ENCODE data around the gene KIAA0586.
"Not testable (repeated sequence)": the region's sequence is repeated elsewhere in the genome, so short reads cannot be mapped to it uniquely, and the experiment has no call there.

Gene KIAA0586

DNA sequence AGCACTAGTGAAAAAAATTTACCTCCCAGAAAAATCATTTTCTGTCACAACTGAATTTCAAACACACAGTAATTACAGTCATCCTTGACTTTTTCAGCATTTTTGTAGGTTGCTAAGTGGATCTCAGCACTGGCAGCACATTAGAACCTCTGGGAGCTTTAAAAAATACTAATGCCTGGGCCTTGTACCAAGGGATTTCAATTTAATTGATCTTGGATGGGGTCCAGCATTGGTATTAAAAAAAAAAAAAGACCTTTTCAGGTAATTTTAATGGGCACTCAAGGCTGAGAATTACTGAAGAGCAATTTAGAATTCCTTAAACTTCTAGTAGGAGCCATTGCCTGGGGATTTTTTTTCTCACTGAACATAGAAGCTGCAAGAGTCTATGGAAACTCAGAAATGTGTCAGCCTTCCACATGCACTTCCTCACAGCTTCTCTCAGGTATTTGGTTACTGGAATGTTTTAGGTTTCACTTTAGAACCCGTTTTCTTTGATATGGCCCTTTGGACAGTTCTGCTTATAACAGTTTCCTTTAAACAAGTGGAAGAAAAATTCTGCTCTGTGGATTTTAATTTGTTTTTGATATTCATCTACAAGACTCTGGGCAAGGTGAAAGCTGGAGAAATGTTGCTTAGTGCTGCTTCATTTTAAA, 121.7 kb downstream of the KIAA0586 start:
- DNase-seq (ENCODE audit: low spot score), result no peak

GRCh38 chr14:58553959-58554358, 126.4 kb downstream of the KIAA0586 start:
- DNase-seq (ENCODE audit: low spot score), result no peak

DNA sequence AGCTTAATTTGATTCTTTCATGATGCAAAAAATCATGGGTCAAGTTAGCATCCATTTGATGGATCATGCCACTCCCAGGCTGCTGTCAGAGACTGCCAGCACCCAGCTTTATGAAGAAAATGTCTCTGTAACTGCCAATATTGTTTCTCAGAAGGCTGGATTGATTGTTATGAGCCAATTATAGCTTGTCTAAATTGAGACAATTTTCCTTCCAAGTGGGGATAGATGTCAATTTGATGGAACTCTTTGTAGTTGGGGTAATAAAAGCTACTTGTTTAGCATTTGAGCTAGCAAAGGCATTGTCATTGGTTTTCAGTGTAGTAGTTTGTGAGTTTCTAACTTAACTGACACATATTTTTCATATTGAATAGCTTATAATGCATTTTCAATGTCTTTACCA, 128.1 kb downstream of the KIAA0586 start:
- no peak for DNase-seq (ENCODE audit: low spot score)

DNA sequence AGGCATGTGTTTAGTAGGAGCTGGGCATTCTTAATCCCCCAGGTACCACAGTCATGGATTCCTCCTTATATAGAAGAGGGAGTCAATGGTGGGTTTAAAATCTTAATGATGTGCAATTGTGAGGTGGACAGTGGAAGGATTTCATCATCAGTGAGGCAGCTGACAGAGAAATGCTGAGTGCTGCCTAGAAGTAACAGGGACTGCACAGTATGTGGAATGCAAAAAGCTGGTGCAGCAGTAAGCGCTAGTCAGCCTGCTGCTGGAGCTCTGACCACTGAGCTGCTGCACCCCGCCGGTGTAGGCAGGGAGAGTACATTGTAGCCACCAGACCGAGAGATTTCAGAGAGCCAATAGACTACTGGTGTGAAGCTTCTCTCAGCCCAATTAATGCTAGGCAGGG, 129.7 kb downstream of the KIAA0586 start:
- DNase-seq (ENCODE audit: low spot score), result no peak

DNA sequence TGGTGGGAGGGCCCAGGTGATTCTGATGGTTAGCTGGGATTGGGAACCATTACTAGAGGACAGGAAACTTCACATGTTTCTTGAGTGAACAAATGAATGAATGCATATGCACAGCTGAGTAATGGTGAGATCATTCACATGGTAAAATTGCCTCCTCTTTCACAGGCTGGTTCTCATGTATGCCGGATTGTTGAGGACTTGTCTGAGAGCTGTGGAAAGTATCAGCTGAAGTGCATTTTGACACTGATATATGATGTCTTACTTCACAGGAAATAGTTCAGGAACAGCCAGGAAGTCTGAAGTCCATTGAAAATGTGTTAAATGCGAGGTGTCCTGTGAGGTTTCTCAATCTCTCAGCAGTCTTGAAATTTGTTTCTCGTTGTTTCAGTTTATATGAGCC, 132.7 kb downstream of the KIAA0586 start:
- DNase-seq (ENCODE audit: low spot score), result no peak

DNA sequence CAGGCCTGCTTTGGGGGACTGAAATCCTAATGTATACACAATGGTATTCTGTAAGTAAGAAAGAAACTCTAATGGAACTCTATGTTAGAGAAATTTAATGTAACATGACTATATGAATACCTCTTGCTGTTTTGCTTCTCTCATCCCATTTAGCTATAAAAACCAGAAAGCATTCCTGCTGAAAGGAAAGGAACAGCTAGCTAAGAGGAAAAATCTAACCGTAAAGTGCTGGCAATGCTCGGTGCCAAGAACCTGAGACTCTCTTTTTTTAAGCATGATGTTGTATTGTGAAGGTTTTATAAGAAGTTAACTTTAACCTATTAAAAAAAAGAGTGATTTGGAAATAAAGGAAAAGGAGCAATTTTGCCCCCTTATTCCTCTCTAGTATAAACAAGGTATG, 134.6 kb downstream of the KIAA0586 start:
- DNase-seq (ENCODE audit: low spot score), result no peak

- DNase-seq (ENCODE audit: low spot score), result no peak
These were observed 136.5 kb downstream of the KIAA0586 start for GRCh38 chr14:58563978-58564377.

- no peak for DNase-seq (ENCODE audit: low spot score)
These were observed 138.3 kb downstream of the KIAA0586 start for GRCh38 chr14:58565832-58566231.

DNA sequence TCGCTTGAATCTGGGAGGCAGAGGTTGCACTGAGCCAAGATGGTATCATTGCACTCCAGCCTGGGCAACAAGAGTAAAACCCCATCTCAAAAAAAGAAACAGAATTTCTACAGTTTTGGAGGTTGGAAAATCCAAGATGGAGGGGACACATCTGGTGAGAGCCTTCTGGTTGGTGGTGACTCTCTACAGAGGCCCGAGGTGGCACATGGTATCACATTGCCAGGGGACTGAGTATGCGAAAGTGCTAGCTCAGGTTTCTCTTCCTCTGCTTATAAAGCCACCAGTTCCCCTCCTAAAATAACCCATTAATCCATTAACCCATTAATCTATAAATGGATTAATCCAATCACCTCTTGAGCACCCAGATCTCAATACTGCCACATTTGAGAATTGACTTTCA, 139.5 kb downstream of the KIAA0586 start:
- no peak for DNase-seq (ENCODE audit: low spot score)

- DNase-seq (ENCODE audit: low spot score), result no peak
These were observed 140.8 kb downstream of the KIAA0586 start for GRCh38 chr14:58568322-58568721.

DNA sequence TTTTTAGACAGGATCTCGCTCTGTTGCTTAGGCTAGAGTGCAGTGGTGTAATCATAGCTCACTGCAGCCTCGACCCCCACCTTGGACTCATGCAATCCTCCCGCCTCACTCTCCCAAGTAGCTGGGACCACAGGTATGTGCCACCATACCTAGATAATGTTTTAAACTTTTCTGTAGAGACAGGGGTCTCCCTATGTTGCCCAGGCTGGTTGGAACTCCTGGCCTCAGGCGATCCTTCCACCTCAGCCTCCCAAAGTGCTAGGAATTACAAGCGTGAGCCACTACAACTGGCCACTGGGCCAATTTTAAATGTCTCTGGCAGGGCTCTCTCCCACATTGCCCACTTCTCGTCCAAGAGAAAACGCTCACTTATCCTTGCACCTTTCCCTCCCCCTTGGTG, 143.7 kb downstream of the KIAA0586 start:
- DNase-seq (ENCODE audit: low spot score), result no peak

DNA sequence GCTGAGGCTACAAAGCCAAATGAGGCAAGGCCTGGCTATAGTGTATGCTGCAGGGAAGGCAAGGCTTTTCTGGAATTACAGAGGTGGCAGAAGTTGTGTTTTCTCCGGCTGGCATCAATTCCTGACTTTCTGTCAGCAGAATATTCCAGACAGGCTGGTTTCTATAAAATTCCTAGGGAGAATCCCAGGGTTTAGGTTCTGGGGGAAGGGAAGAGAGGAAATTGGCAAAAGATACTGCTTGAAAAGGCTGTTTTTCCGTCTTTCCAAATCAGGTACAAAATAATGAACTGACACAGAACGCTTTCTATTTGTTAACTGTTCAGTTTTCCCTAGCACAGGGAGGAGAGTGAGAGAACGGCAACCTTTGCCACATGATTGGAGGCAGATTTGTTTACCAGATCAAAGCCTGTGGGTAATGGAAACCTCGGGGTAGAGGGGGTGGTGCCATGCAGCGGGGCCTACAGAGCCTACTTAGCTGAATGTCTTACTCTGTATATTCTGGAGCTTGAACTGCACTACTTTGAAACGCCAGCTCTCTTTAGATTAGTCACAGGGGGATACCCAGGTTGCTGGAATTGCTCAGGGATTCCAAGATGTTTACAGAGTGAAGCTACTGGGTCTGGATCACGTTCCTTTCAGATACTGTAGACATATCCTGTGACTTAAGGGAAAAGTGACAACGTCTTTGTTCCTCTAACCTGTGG, 144.4 kb downstream of the KIAA0586 start:
- DNase-seq (ENCODE audit: low spot score), result peak; percentile 4

- DNase-seq (ENCODE audit: low spot score), result no peak
These were observed 144.9 kb downstream of the KIAA0586 start for GRCh38 chr14:58572473-58572853.

- DNase-seq (ENCODE audit: low spot score), result no peak
These were observed 145.3 kb downstream of the KIAA0586 start for GRCh38 chr14:58572863-58573262.

DNA sequence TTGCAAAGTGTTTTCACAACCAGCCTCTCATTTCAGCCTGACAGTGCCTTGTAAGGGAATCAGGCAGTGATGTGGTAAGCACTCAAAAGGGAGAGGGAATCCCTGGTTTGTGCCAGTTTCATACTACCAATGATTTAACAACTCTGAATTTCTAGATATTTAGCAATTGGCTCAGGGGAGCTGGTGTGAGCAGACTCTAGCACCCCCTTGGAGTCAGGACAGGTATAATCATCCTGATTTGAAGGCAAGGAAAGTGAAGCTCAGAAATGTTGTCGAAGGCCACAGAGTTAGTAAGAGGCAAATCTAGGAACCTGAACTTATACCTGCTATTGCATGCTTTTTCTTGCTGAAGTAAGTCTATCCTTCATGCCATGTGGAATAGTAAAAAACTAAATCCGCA, 147.1 kb downstream of the KIAA0586 start:
- DNase-seq (ENCODE audit: low spot score), result no peak

DNA sequence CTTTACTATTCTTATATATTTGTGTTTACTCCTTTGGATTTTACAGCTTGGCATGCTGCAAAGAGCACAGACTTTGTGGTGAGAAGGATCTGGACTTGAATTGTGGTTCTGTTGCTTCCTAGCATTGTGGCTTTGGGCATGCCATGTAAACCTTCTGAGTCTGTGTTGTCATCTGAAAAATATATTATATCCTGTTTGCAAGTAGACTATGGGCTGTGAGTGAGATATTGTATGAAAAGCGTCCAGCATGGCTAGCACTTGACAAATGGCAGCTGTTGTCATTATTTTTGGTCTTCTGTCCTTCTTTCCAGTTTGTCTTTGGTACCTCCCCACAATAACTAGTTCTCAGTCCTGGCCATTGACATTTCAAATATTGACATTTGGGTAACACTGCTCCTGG, 148.4 kb downstream of the KIAA0586 start:
- DNase-seq (ENCODE audit: low spot score), result no peak

- DNase-seq (ENCODE audit: low spot score), result not testable (repeated sequence)
These were observed 152.5 kb downstream of the KIAA0586 start for GRCh38 chr14:58580035-58580434.

DNA sequence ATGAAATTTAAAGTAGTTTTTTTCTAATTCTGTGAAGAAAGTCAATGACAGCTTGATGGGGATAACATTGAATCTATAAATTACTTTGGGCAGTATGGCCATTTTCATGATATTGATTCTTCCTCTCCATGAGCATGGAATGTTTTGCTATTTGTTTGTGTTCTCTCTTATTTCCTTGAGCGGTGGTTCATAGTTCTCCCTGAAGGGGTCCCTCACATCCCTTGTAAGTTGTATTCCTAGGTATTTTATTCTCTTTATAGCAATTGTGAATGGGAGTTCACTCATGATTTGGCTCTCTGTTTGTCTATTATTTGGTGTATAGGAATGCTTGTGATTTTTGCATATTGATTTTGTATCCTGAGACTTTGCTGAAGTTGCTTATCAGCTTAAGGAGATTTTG, 153.9 kb downstream of the KIAA0586 start:
- not testable (repeated sequence) for DNase-seq (ENCODE audit: low spot score)

GRCh38 chr14:58584383-58584782, 156.9 kb downstream of the KIAA0586 start:
- DNase-seq (ENCODE audit: low spot score), result no peak

- DNase-seq (ENCODE audit: low spot score), result no peak
These were observed 159.8 kb downstream of the KIAA0586 start for GRCh38 chr14:58587271-58587670.

DNA sequence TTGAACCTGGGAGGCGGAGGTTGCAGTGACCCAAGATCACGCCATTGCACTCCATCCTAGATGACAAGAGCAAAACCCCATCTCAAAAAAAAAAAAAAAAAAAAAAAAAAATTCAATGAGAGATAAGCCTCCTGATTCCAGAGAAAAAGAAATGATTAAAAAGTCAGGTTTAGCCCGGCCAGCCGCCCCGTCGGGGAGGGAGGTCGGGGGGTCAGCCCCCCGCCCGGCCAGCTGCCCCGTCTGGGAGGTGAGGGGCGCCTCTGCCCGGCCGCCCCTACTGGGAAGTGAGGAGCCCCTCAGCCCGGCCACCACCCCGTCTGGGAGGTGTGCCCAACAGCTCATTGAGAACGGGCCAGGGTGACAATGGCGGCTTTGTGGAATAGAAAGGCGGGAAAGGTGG, 160.8 kb downstream of the KIAA0586 start:
- not testable (repeated sequence) for DNase-seq (ENCODE audit: low spot score)

DNA sequence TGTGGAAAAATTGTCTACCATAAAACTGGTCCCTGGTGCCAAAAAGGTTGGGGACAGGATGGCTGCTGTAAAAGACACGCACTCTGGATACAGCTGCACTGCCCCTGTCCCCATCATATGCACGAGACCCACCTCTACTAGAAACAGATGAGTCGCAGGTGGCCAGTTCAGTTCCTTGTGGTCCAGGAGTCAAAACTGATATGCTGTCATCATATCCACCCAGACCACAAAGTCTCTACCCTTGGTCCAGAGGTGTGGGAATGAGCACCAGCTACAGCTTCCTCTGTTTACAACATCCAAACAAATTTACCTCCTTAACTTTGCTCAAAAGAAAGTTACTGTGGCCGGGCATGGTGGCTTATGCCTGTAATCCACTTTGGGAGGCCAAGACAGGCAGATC, 166.5 kb downstream of the KIAA0586 start:
- DNase-seq (ENCODE audit: low spot score), result no peak

DNA sequence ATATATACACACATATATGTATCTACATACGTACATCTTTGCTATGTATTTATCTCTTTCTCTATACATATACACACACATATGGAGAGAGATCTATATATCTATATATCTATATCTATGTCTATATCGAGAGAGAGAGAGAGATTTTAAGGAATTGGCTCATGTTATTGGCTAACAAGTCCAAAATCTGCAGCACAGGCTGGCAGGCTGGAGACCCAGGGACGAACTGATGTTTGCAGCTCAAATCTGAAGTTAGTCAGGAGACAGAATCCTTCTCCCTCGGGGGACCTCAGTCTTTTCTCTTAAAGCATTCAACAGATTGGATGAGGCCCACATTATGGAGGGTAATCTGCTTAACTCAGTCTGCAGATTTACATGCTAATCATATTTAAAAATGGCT, 169.5 kb downstream of the KIAA0586 start:
- DNase-seq (ENCODE audit: low spot score), result no peak
